B cell (primary cell): ENCODE measurements around the gene PCDHGC3.
A peak's percentile ranks its signal among the peaks of the same experiment; 100 is the strongest.

Experiments used
- CTCF ChIP-seq: fragments of 200-600 bp; IDR thresholded peaks from one replicate; pipeline ENCODE4 v1.8.0; 2022; ENCODE audit warnings: antibody characterized with exemption, mild to moderate bottlenecking
- EZH2 ChIP-seq: IDR thresholded peaks from 2 replicates; pipeline ENCODE4 v1.6.1; 2012; ENCODE audit warnings: borderline replicate concordance, low read depth, mild to moderate bottlenecking, moderate library complexity, low read length; ENCODE audit not compliant: insufficient read depth, poor library complexity, severe bottlenecking

GRCh38 chr5:141524604-141525597 is 49.1 kb downstream of the PCDHGC3 start:
- no peak for TF ChIP-seq EZH2
- TF ChIP-seq CTCF: peak; percentile 100
